ENCODE measurements around the gene CAPZB. TPM values are rescaled to one million over a fixed set of nuclear protein-coding genes. Genes with fewer than 3 reads are reported as not detected.

The CAPZB gene
- 56.5 and 66.7 TPM in 2 replicates for total RNA-seq

GRCh38 chr1:19485362-19486187, at the start of gene CAPZB:
CAPZB (minus strand) TSS chr1:19485539; CDS start chr1:19485438, 101 bp downstream.

GRCh38 chr1:19311931-19312781, 173.2 kb downstream of the CAPZB start, which contains the start of the genes AKR7A2 and SLC66A1:
AKR7A2 (minus strand) TSS chr1:19312144; CDS start chr1:19312124, 20 bp downstream.
SLC66A1 (plus strand) TSS chr1:19312326; CDS start chr1:19317678, 5,352 bp downstream.

Other genes with a start within 250 kb of the CAPZB start
- 60.7 TPM in 2 replicates for gene EMC1, start 234.0 kb downstream of the CAPZB start, total RNA-seq
- 34.5 and 50.9 TPM in 2 replicates for gene MRTO4, start 233.7 kb downstream of the CAPZB start, total RNA-seq
- gene AKR7A3, start 196.8 kb downstream of the CAPZB start, total RNA-seq: 0.72 TPM in 1 of 2 replicates, not detected in the other
- 52.6 and 55.2 TPM in 2 replicates for gene AKR7A2, start 173.4 kb downstream of the CAPZB start, total RNA-seq
- gene SLC66A1, start 173.2 kb downstream of the CAPZB start, total RNA-seq: 18.3 and 25.1 TPM in 2 replicates
- 103 and 114 TPM in 2 replicates for gene NBL1, start 158.8 kb upstream of the CAPZB start, total RNA-seq
- not detected in 2 replicates for gene HTR6, start 179.3 kb upstream of the CAPZB start, total RNA-seq

Measured in tracheal epithelial cell (primary cell).